Measurements from ENCODE around the gene ITPR2.

Gene ITPR2

GRCh38 chr12:26295001-26295400 lies 538.0 kb downstream of the ITPR2 start:
- TF ChIP-seq FOXA1 (IDR thresholded peaks at IDR 0.05): no peak
- no peak for TF ChIP-seq PKNOX1 (IDR thresholded peaks at IDR 0.05)
- TF ChIP-seq FOXK2 (IDR thresholded peaks at IDR 0.05): no peak
- no peak for TF ChIP-seq L3MBTL2 (conservative IDR thresholded peaks at IDR 0.05)
- TF ChIP-seq FOXM1 (IDR thresholded peaks at IDR 0.05; ENCODE audit: borderline replicate concordance): no peak
- TF ChIP-seq ELF4 (IDR thresholded peaks at IDR 0.05): no peak
- no peak for TF ChIP-seq HDGF (IDR thresholded peaks at IDR 0.05; ENCODE audit: borderline replicate concordance)
- no peak for TF ChIP-seq CTBP1 (IDR thresholded peaks at IDR 0.05; ENCODE audit: borderline replicate concordance)
- TF ChIP-seq NFRKB (IDR thresholded peaks at IDR 0.05): no peak
- TF ChIP-seq ARNT (IDR thresholded peaks at IDR 0.05): no peak
- no peak for TF ChIP-seq ZNF384 (IDR thresholded peaks at IDR 0.05)
- no peak for TF ChIP-seq LEF1 (IDR thresholded peaks at IDR 0.05; ENCODE audit: borderline replicate concordance)
- no peak for TF ChIP-seq SP1 (IDR thresholded peaks at IDR 0.05)
- no peak for TF ChIP-seq SUZ12 (IDR thresholded peaks at IDR 0.05)
- POLR2A ChIA-PET: no interaction called here
- DNase-seq (ENCODE audit: extremely low spot score): no peak
- CTCF ChIA-PET: no interaction called here

GRCh38 chr12:26293612-26294011 lies 539.4 kb downstream of the ITPR2 start:
- CTCF ChIA-PET: no interaction called here
- POLR2A ChIA-PET: no interaction called here
- no peak for DNase-seq (ENCODE audit: extremely low spot score)
- TF ChIP-seq L3MBTL2 (conservative IDR thresholded peaks at IDR 0.05): no peak
- no peak for TF ChIP-seq ELF4 (IDR thresholded peaks at IDR 0.05)
- TF ChIP-seq FOXK2 (IDR thresholded peaks at IDR 0.05): no peak
- no peak for TF ChIP-seq NFRKB (IDR thresholded peaks at IDR 0.05)
- TF ChIP-seq FOXM1 (IDR thresholded peaks at IDR 0.05; ENCODE audit: borderline replicate concordance): no peak
- no peak for TF ChIP-seq TARDBP (IDR thresholded peaks at IDR 0.05)

- ChIA-PET POLR2A (no interaction called here), CTCF (interaction anchor here (0.5 kb wide), 1 partner anchor 60 kb away, joined by 3 read pairs; no protein-coding TSS in a partner anchor)
Measured at GRCh38 chr12:26292596-26292995, 540.4 kb downstream of the ITPR2 start.

GRCh38 chr12:26290565-26290964 lies 542.4 kb downstream of the ITPR2 start:
- ChIA-PET POLR2A (no interaction called here), CTCF (no interaction called here)
- DNase-seq (ENCODE audit: extremely low spot score): no peak
- TF ChIP-seq ZNF384 (IDR thresholded peaks at IDR 0.05) (no peak), LEF1 (IDR thresholded peaks at IDR 0.05; ENCODE audit: borderline replicate concordance) (no peak), HDGF (IDR thresholded peaks at IDR 0.05; ENCODE audit: borderline replicate concordance) (no peak), CTBP1 (IDR thresholded peaks at IDR 0.05; ENCODE audit: borderline replicate concordance) (no peak), FOXM1 (IDR thresholded peaks at IDR 0.05; ENCODE audit: borderline replicate concordance) (no peak), NFRKB (IDR thresholded peaks at IDR 0.05) (no peak), SP1 (IDR thresholded peaks at IDR 0.05) (no peak), FOXK2 (IDR thresholded peaks at IDR 0.05) (no peak), L3MBTL2 (conservative IDR thresholded peaks at IDR 0.05) (no peak), ARNT (IDR thresholded peaks at IDR 0.05) (no peak)

More at GRCh38 chr12:26292596-26292995, 540.4 kb downstream of the ITPR2 start:
- no peak for DNase-seq (ENCODE audit: extremely low spot score)
- TF ChIP-seq ARNT (IDR thresholded peaks at IDR 0.05) (no peak), CTBP1 (IDR thresholded peaks at IDR 0.05; ENCODE audit: borderline replicate concordance) (no peak), ELF4 (IDR thresholded peaks at IDR 0.05) (no peak), TARDBP (IDR thresholded peaks at IDR 0.05) (no peak), BHLHE40 (IDR thresholded peaks at IDR 0.05; ENCODE audit: borderline replicate concordance) (no peak), FOXK2 (IDR thresholded peaks at IDR 0.05) (no peak), SUZ12 (IDR thresholded peaks at IDR 0.05) (no peak), L3MBTL2 (conservative IDR thresholded peaks at IDR 0.05) (no peak)

GRCh38 chr12:26287671-26288381 lies 545.2 kb downstream of the ITPR2 start:
- DNase-seq (ENCODE audit: extremely low spot score): no peak
- CTCF ChIA-PET: no interaction called here
- POLR2A ChIA-PET: no interaction called here
- TF ChIP-seq BHLHE40 (IDR thresholded peaks at IDR 0.05; ENCODE audit: borderline replicate concordance): no peak
- no peak for TF ChIP-seq PKNOX1 (IDR thresholded peaks at IDR 0.05)
- TF ChIP-seq NFRKB (IDR thresholded peaks at IDR 0.05): no peak
